Right atrium auricular region (tissue), 2 donors: ENCODE measurements around the gene PCSK9. TPM values are rescaled to one million over a fixed set of nuclear protein-coding genes. Genes with fewer than 3 reads are reported as not detected.
"Not testable (repeated sequence)": the region's sequence is repeated elsewhere in the genome, so short reads cannot be mapped to it uniquely, and the experiment has no call there.

Experiments used
- DNase-seq: peaks from one replicate; pipeline ENCODE4 v3.0.0-alpha.2; 2019; ENCODE audit warnings: low spot score
- H3K27ac ChIP-seq, 2 donors: fragments of 200-600 bp; sonication (generic); 1 replicate in 1 of 2; 2 replicates in 1 of 2; pipeline ENCODE4 v1.5.1; 2016 to 2019
- H3K27me3 ChIP-seq, 2 donors: fragments of 200-600 bp; sonication (generic); one replicate each; pipeline versions ENCODE4 v1.5.1 to v1.6.0; 2017 to 2019
- H3K36me3 ChIP-seq: fragments of 200-600 bp; sonication (generic); one replicate; pipeline ENCODE4 v1.5.1; 2016
- H3K4me1 ChIP-seq, 2 donors: fragments of 200-600 bp; sonication (generic); one replicate each; pipeline versions ENCODE4 v1.5.1 to v1.6.0; 2017 to 2019
- H3K4me3 ChIP-seq, 2 donors: fragments of 200-600 bp; sonication (generic); 1 replicate in 1 of 2; 2 replicates in 1 of 2; pipeline ENCODE4 v1.5.1; 2017 to 2019; ENCODE audit warnings: mild to moderate bottlenecking in 1 of 2, moderate library complexity in 1 of 2
- H3K9me3 ChIP-seq, 2 donors: fragments of 200-600 bp; sonication (generic); one replicate each; pipeline ENCODE4 v1.5.1; 2019
- CTCF ChIP-seq, 2 donors: fragments of 200-600 bp; sonication (generic); IDR thresholded peaks; one replicate each; pipeline ENCODE4 v1.5.1; 2019; ENCODE audit warnings: antibody characterized with exemption in 2 of 2
- total RNA-seq, 2 donors: library from RNA; depleted of rRNA; stranded (reverse); fragments of >200 nt; gene quantifications; one replicate each; pipeline ENCODE4 v1.1.0, GENCODE V29; 2016

The PCSK9 gene
- total RNA-seq, 2 donors from 2014 or later = 0.47 TPM; not detected in 1

GRCh38 chr1:55021942-55022546 lies 17.3 kb upstream of the PCSK9 start:
- no peaks in the 10 kb centered on the region for H3K27me3 ChIP-seq
- H3K27ac ChIP-seq = no peak overlapping the region
- peak; percentile 67 to 84 for TF ChIP-seq CTCF (IDR thresholded peaks at IDR 0.05)
- no peak overlapping the region for H3K4me3 ChIP-seq
- H3K9me3 ChIP-seq = no peaks in the 10 kb centered on the region
- no peaks in the 10 kb centered on the region for H3K36me3 ChIP-seq
- no peaks in the 10 kb centered on the region for H3K4me1 ChIP-seq
- peak; percentile 70 for DNase-seq

GRCh38 chr1:55024163-55024562 lies 15.2 kb upstream of the PCSK9 start:
- H3K27me3 ChIP-seq, H3K27ac ChIP-seq, H3K9me3 ChIP-seq, H3K4me3 ChIP-seq, DNase-seq, H3K4me1 ChIP-seq, H3K36me3 ChIP-seq: not testable (repeated sequence)

- H3K9me3 ChIP-seq, H3K36me3 ChIP-seq, H3K4me1 ChIP-seq, H3K27ac ChIP-seq, DNase-seq, H3K27me3 ChIP-seq, H3K4me3 ChIP-seq: not testable (repeated sequence)
Measured at GRCh38 chr1:55026682-55027081, 12.7 kb upstream of the PCSK9 start.

GRCh38 chr1:55031098-55031497 lies 8.2 kb upstream of the PCSK9 start:
- H3K27ac ChIP-seq, H3K36me3 ChIP-seq, H3K27me3 ChIP-seq, DNase-seq, H3K9me3 ChIP-seq, H3K4me3 ChIP-seq, H3K4me1 ChIP-seq: not testable (repeated sequence)

GRCh38 chr1:55033265-55033614 lies 6.1 kb upstream of the PCSK9 start:
- no peak for DNase-seq
- no peaks in the 10 kb centered on the region for H3K9me3 ChIP-seq
- H3K36me3 ChIP-seq = no peaks in the 10 kb centered on the region
- H3K4me3 ChIP-seq = no peak overlapping the region
- TF ChIP-seq CTCF (IDR thresholded peaks at IDR 0.05) = no peak
- no peaks in the 10 kb centered on the region for H3K27me3 ChIP-seq
- no peak overlapping the region for H3K27ac ChIP-seq
- no peaks in the 10 kb centered on the region for H3K4me1 ChIP-seq

- no peaks in the 10 kb centered on the region for H3K27me3 ChIP-seq
- DNase-seq = no peak
- H3K27ac ChIP-seq = no peak overlapping the region
- H3K4me3 ChIP-seq = no peak overlapping the region
- no peaks in the 10 kb centered on the region for H3K9me3 ChIP-seq
- no peaks in the 10 kb centered on the region for H3K36me3 ChIP-seq
- TF ChIP-seq CTCF (IDR thresholded peaks at IDR 0.05) = no peak
- peaks cover 0 to 7% of the 10 kb centered on the region in 2 donors for H3K4me1 ChIP-seq
Measured at GRCh38 chr1:55034476-55035133, 4.7 kb upstream of the PCSK9 start.

- H3K36me3 ChIP-seq = no peaks in the 10 kb centered on the region
- TF ChIP-seq CTCF (IDR thresholded peaks at IDR 0.05) = no peak
- H3K9me3 ChIP-seq = no peaks in the 10 kb centered on the region
- DNase-seq = no peak
- no peaks in the 10 kb centered on the region for H3K27me3 ChIP-seq
- H3K4me3 ChIP-seq = no peak overlapping the region
- no peak overlapping the region for H3K27ac ChIP-seq
- peaks cover 0 to 11% of the 10 kb centered on the region in 2 donors for H3K4me1 ChIP-seq
Measured at GRCh38 chr1:55035904-55036303, 3.4 kb upstream of the PCSK9 start.
